A204.1 (cell line): ENCODE measurements around the gene ITFG2.
"Not testable (repeated sequence)": the region's sequence is repeated elsewhere in the genome, so short reads cannot be mapped to it uniquely, and the experiment has no call there.

Source experiments
- FAIRE-seq: peaks from 2 replicates; lab custom pipeline; 2012; peaks lifted over from hg19 to GRCh38; lab: Jason Lieb, UNC

Gene ITFG2

DNA sequence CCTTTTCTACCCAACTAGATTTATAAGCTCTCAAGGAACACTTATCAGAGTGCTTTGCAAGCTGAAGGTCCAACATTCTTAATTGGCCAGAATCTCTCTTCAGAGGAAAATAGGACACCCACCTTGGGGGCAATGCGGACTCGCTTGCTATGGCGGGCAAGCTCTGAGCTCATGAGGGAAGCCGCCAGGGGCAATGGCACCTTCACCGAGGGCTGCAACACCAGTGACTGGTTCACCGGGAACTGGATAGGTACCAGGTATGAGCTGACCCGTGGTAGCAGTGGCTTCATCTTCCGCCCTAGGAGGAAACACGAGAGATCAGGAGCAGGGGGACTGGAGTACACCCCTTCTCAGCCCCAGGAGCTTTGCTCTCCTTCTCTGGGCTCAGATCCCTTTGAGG is 51.7 kb downstream of the ITFG2 start:
- FAIRE-seq = no peak

DNA sequence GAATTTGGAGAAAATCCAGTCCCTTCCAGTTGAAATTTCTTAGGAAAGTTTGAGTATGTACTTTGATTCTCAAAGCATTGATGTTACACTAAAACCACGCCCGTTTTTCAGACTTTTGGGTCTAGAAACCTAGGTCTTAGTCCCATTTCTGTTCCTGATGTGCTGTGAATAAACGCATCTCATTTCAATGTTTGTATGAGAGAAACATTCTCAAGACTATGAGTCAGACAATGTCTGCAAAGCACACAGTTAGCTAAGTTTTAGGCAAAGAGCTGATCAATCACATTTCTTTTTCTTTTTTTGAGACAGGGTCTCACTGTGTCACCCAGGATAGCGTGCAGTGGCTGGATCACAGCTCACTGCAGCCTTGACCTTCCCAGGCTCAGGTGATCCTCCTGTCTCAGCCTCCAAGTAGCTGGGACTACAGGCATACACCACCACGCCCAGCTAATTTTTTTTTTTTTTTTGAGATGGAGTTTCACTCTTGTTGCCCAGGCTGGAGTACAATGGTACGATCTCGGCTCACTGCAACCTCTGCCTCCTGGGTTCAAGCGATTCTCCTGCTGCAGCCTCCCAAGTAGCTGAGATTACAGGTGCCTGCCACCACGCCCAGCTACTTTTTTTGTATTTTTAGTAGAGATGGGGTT is 56.6 kb downstream of the ITFG2 start:
- FAIRE-seq = not testable (repeated sequence)
